ENCODE measurements around the gene XPO5. TPM values are rescaled to one million over a fixed set of nuclear protein-coding genes. Genes with fewer than 3 reads are reported as not detected.

XPO5 gene
- total RNA-seq, 2 donors from 2014 or later, result 70.8 to 74.3 TPM

- H3K36me3 Mint-ChIP-seq (ENCODE audit: low read depth), result peaks cover 30% of the 10 kb centered on the region
Observed at GRCh38 chr6:43506171-43506570, 69.7 kb downstream of the XPO5 start.

GRCh38 chr6:43505718-43506117, 70.1 kb downstream of the XPO5 start:
- Histone ChIP-seq H3K36me3 (ENCODE audit: control insufficient read depth, insufficient read depth, low read length) (peaks cover 20% of the 10 kb centered on the region), H3K4me1 (ENCODE audit: control insufficient read depth, insufficient read depth, low read length) (no peaks in the 10 kb centered on the region), H3K27me3 (ENCODE audit: control insufficient read depth, insufficient read depth, low read length, poor library complexity, severe bottlenecking) (peaks cover 23% of the 10 kb centered on the region), H3K9ac (ENCODE audit: extremely low read depth, low read length, poor library complexity, severe bottlenecking) (no peak overlapping the region), H3K9me3 (ENCODE audit: control insufficient read depth, low read length) (no peaks in the 10 kb centered on the region), H3K27ac (ENCODE audit: low read depth, low read length) (no peak overlapping the region), H3K4me3 (ENCODE audit: low read length) (no peak overlapping the region)
- H3K9me3 Mint-ChIP-seq, result no peaks in the 10 kb centered on the region
- peaks cover 34% of the 10 kb centered on the region for H3K36me3 Mint-ChIP-seq (ENCODE audit: low read depth)
- no peak overlapping the region for H3K27ac Mint-ChIP-seq
- 85% methylated on average over 4 to 6 of the region's 6 CpGs for WGBS, 2 experiments (ENCODE audit: insufficient coverage in 1 of 2, insufficient read length in 1 of 2)
- H3K27me3 Mint-ChIP-seq (ENCODE audit: insufficient read depth), result peaks cover 31% of the 10 kb centered on the region
- peaks cover 2% of the 10 kb centered on the region for H3K4me1 Mint-ChIP-seq
- H3K4me3 Mint-ChIP-seq, result no peak overlapping the region
- TF ChIP-seq CTCF (conservative IDR thresholded peaks at IDR 0.05), result peak; percentile 41
- peak; percentile 69 for DNase-seq

More at GRCh38 chr6:43506171-43506570, 69.7 kb downstream of the XPO5 start:
- no peak overlapping the region for H3K4me3 ChIP-seq (ENCODE audit: low read length)
- H3K4me1 ChIP-seq (ENCODE audit: control insufficient read depth, insufficient read depth, low read length), result no peaks in the 10 kb centered on the region
- DNase-seq, result no peak
- H3K27me3 Mint-ChIP-seq (ENCODE audit: insufficient read depth), result peaks cover 31% of the 10 kb centered on the region
- 91% methylated on average over 3 of the region's 3 CpGs; no CpG with 5 or more reads in 1 of the 2 experiments for WGBS, 2 experiments (ENCODE audit: insufficient coverage in 1 of 2, insufficient read length in 1 of 2)
- H3K27me3 ChIP-seq (ENCODE audit: control insufficient read depth, insufficient read depth, low read length, poor library complexity, severe bottlenecking), result peaks cover 23% of the 10 kb centered on the region
- H3K4me1 Mint-ChIP-seq, result peaks cover 2% of the 10 kb centered on the region
- H3K36me3 ChIP-seq (ENCODE audit: control insufficient read depth, insufficient read depth, low read length), result peaks cover 21% of the 10 kb centered on the region
- H3K9ac ChIP-seq (ENCODE audit: extremely low read depth, low read length, poor library complexity, severe bottlenecking), result no peak overlapping the region
- TF ChIP-seq CTCF (conservative IDR thresholded peaks at IDR 0.05), result no peak
- no peaks in the 10 kb centered on the region for H3K9me3 ChIP-seq (ENCODE audit: control insufficient read depth, low read length)
- no peak overlapping the region for H3K27ac Mint-ChIP-seq
- H3K4me3 Mint-ChIP-seq, result no peak overlapping the region
- no peaks in the 10 kb centered on the region for H3K9me3 Mint-ChIP-seq
- H3K27ac ChIP-seq (ENCODE audit: low read depth, low read length), result no peak overlapping the region

GRCh38 chr6:43504756-43505593, 70.9 kb downstream of the XPO5 start:
- 95% methylated on average over 12 to 26 of the region's 26 CpGs for WGBS, 2 experiments (ENCODE audit: insufficient coverage in 1 of 2, insufficient read length in 1 of 2)
- no peak for TF ChIP-seq CTCF (conservative IDR thresholded peaks at IDR 0.05)
- peaks cover 31% of the 10 kb centered on the region for H3K27me3 Mint-ChIP-seq (ENCODE audit: insufficient read depth)
- H3K9me3 ChIP-seq (ENCODE audit: control insufficient read depth, low read length), result no peaks in the 10 kb centered on the region
- no peak overlapping the region for H3K9ac ChIP-seq (ENCODE audit: extremely low read depth, low read length, poor library complexity, severe bottlenecking)
- H3K4me3 ChIP-seq (ENCODE audit: low read length), result no peak overlapping the region
- no peak overlapping the region for H3K27ac ChIP-seq (ENCODE audit: low read depth, low read length)
- peaks cover 25% of the 10 kb centered on the region for H3K36me3 ChIP-seq (ENCODE audit: control insufficient read depth, insufficient read depth, low read length)
- H3K27ac Mint-ChIP-seq, result no peak overlapping the region
- peaks cover 23% of the 10 kb centered on the region for H3K27me3 ChIP-seq (ENCODE audit: control insufficient read depth, insufficient read depth, low read length, poor library complexity, severe bottlenecking)
- DNase-seq, result no peak
- H3K4me1 ChIP-seq (ENCODE audit: control insufficient read depth, insufficient read depth, low read length), result no peaks in the 10 kb centered on the region
- no peak overlapping the region for H3K4me3 Mint-ChIP-seq
- peaks cover 2% of the 10 kb centered on the region for H3K4me1 Mint-ChIP-seq
- peaks cover 41% of the 10 kb centered on the region for H3K36me3 Mint-ChIP-seq (ENCODE audit: low read depth)
- H3K9me3 Mint-ChIP-seq, result no peaks in the 10 kb centered on the region
